ENCODE data around the gene FIGNL1.

FIGNL1 gene

GRCh38 chr7:50466815-50467585 lies 16.9 kb upstream of the FIGNL1 start:
- TF ChIP-seq GABPA (IDR thresholded peaks at IDR 0.05; ENCODE audit: low read depth) = no peak
- TF ChIP-seq CTCF (IDR thresholded peaks at IDR 0.05; ENCODE audit: insufficient read depth, low read length) = no peak
- TF ChIP-seq, protein P1, sequence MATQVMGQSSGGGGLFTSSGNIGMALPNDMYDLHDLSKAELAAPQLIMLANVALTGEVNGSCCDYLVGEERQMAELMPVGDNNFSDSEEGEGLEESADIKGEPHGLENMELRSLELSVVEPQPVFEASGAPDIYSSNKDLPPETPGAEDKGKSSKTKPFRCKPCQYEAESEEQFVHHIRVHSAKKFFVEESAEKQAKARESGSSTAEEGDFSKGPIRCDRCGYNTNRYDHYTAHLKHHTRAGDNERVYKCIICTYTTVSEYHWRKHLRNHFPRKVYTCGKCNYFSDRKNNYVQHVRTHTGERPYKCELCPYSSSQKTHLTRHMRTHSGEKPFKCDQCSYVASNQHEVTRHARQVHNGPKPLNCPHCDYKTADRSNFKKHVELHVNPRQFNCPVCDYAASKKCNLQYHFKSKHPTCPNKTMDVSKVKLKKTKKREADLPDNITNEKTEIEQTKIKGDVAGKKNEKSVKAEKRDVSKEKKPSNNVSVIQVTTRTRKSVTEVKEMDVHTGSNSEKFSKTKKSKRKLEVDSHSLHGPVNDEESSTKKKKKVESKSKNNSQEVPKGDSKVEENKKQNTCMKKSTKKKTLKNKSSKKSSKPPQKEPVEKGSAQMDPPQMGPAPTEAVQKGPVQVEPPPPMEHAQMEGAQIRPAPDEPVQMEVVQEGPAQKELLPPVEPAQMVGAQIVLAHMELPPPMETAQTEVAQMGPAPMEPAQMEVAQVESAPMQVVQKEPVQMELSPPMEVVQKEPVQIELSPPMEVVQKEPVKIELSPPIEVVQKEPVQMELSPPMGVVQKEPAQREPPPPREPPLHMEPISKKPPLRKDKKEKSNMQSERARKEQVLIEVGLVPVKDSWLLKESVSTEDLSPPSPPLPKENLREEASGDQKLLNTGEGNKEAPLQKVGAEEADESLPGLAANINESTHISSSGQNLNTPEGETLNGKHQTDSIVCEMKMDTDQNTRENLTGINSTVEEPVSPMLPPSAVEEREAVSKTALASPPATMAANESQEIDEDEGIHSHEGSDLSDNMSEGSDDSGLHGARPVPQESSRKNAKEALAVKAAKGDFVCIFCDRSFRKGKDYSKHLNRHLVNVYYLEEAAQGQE (IDR thresholded peaks at IDR 0.05; ENCODE audit: insufficient replicate concordance, low read depth) = no peak
- no peak for TF ChIP-seq POLR2AphosphoS5 (IDR thresholded peaks at IDR 0.05; ENCODE audit: low read depth)
- TF ChIP-seq SPI1 (IDR thresholded peaks at IDR 0.05; ENCODE audit: borderline replicate concordance, low read depth) = no peak
- H3K27me3 ChIP-seq (ENCODE audit: insufficient read depth, poor library complexity, severe bottlenecking) = no peaks in the 10 kb centered on the region
- H3K4me3 ChIP-seq (replicated peaks; ENCODE audit: insufficient read depth, low read length) = no peak overlapping the region
- DNase-seq (ENCODE audit: low read depth in 1 of 2, low spot score in 1 of 2) = no peak
- no peak overlapping the region for H3K27ac ChIP-seq (replicated peaks)

DNA sequence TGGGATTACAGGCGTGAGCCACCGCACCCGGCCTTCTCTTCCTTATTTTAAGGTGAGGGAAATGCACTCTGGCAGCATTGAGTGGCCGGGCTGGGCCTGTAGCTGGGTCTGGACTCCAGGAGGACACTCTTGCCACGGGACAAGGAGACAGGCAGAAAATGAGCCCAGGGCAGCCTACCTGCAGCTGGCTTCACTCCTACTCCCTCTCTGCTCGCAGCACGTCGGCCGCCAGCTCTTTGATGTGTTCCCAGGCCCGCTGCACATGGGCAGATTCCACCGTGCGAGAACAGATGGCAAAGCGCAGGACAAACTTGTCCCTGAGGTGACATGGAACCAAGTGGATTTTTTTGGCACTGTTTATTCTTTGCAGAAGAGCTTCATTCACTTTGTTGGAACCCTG lies 12.9 kb upstream of the FIGNL1 start:
- DNase-seq (ENCODE audit: low read depth in 1 of 2, low spot score in 1 of 2) = no peak
- Histone ChIP-seq H3K27ac (replicated peaks) (no peak overlapping the region), H3K27me3 (ENCODE audit: insufficient read depth, poor library complexity, severe bottlenecking) (no peaks in the 10 kb centered on the region), H3K4me3 (replicated peaks; ENCODE audit: insufficient read depth, low read length) (no peak overlapping the region)
- TF ChIP-seq SPI1 (IDR thresholded peaks at IDR 0.05; ENCODE audit: borderline replicate concordance, low read depth) = no peak
- TF ChIP-seq, protein P1 (IDR thresholded peaks at IDR 0.05; ENCODE audit: insufficient replicate concordance, low read depth) = no peak
- TF ChIP-seq POLR2AphosphoS5 (IDR thresholded peaks at IDR 0.05; ENCODE audit: low read depth) = no peak
- TF ChIP-seq GABPA (IDR thresholded peaks at IDR 0.05; ENCODE audit: low read depth) = no peak
- TF ChIP-seq CTCF (IDR thresholded peaks at IDR 0.05; ENCODE audit: insufficient read depth, low read length) = no peak

GRCh38 chr7:50462361-50462760 lies 12.2 kb upstream of the FIGNL1 start:
- no peak for TF ChIP-seq CTCF (IDR thresholded peaks at IDR 0.05; ENCODE audit: insufficient read depth, low read length)
- TF ChIP-seq GABPA (IDR thresholded peaks at IDR 0.05; ENCODE audit: low read depth) = no peak
- TF ChIP-seq, protein P1 (IDR thresholded peaks at IDR 0.05; ENCODE audit: insufficient replicate concordance, low read depth) = no peak
- TF ChIP-seq SPI1 (IDR thresholded peaks at IDR 0.05; ENCODE audit: borderline replicate concordance, low read depth) = no peak
- TF ChIP-seq POLR2AphosphoS5 (IDR thresholded peaks at IDR 0.05; ENCODE audit: low read depth) = no peak
- H3K27ac ChIP-seq (replicated peaks) = no peak overlapping the region
- H3K27me3 ChIP-seq (ENCODE audit: insufficient read depth, poor library complexity, severe bottlenecking) = no peaks in the 10 kb centered on the region
- DNase-seq (ENCODE audit: low read depth in 1 of 2, low spot score in 1 of 2) = no peak
- no peak overlapping the region for H3K4me3 ChIP-seq (replicated peaks; ENCODE audit: insufficient read depth, low read length)

Measured in HL-60 (cell line).